Ishikawa (cell line): ENCODE measurements around the gene TNRC6A.

Experiments
- EGR1 ChIP-seq: IDR thresholded peaks from 2 replicates; pipeline ENCODE4 v1.6.1; 2012
- EP300 ChIP-seq: IDR thresholded peaks from 2 replicates; pipeline ENCODE4 v1.6.1; 2012; ENCODE audit warnings: borderline replicate concordance
- MAX ChIP-seq: IDR thresholded peaks from 2 replicates; pipeline ENCODE4 v1.6.1; 2012
- NFIC ChIP-seq: IDR thresholded peaks from 2 replicates; pipeline ENCODE4 v1.6.1; 2012
- RAD21 ChIP-seq: IDR thresholded peaks from 2 replicates; pipeline ENCODE4 v1.6.1; 2012; ENCODE audit warnings: low read depth
- REST ChIP-seq: IDR thresholded peaks from 2 replicates; pipeline ENCODE4 v1.6.1; 2012; ENCODE audit warnings: low read depth, mild to moderate bottlenecking
- TAF1 ChIP-seq: IDR thresholded peaks from 2 replicates; pipeline ENCODE4 v1.6.1; 2012; ENCODE audit warnings: low read depth, mild to moderate bottlenecking
- TEAD4 ChIP-seq: IDR thresholded peaks from 2 replicates; pipeline ENCODE4 v1.6.1; 2012
- YY1 ChIP-seq: IDR thresholded peaks from 2 replicates; pipeline ENCODE4 v1.6.1; 2012; ENCODE audit warnings: low read depth
- ZBTB7A ChIP-seq: IDR thresholded peaks from 2 replicates; pipeline ENCODE4 v1.6.1; 2012; ENCODE audit warnings: low read depth

DNA sequence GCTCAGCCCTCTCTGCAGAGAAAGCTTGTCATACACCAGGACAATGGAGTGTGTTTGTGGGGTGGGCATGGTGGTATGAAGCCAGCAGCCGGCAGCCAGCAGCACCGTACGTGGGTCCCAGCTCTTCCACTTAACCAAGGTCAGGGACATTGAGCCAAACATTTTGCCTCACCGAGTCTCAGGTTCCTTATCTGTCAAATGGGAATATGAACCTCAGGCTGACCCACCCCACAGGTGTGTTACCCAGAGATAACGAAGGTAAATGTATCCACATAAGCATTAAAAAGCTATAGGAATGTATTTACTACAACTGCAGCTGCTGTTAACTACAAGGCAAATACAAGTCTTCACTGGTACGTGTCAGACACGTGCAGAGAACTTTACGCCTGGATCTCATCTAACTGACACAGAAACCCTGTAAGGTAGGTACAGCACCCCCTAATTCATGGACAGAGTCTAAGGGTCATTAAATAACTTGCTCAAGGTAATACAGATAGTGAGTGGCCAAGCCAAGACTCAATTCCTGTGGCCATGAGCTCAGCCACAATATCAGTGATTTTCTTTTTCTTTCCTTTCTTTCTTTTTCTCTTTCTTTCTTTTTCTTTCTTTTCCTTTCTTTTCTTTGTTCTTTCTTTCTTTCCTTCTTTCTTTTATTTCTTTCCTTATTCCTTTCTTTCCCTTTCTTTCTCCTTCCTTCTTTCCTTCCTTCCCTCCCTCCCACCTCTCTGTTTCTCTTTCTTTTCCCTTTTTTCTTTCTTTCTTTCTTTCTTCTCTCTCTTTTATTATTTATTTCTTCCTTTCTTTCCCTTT is 117.3 kb downstream of the TNRC6A start:
- TF ChIP-seq ZBTB7A = no peak
- TF ChIP-seq TAF1 = no peak
- no peak for TF ChIP-seq YY1
- TF ChIP-seq RAD21 = no peak
- no peak for TF ChIP-seq EP300
- TF ChIP-seq MAX = no peak
- no peak for TF ChIP-seq TEAD4
- no peak for TF ChIP-seq EGR1
- TF ChIP-seq REST = no peak
- no peak for TF ChIP-seq NFIC
